WI38 (cell line): Measurements from ENCODE around the gene ACADS.
"Not testable (repeated sequence)": the region's sequence is repeated elsewhere in the genome, so short reads cannot be mapped to it uniquely, and the experiment has no call there.

Experiments used
- H3K4me3 ChIP-seq: 2 replicates; pipeline ENCODE4 v1.5.1; 2011; ENCODE audit warnings: low read depth, mild to moderate bottlenecking, control low read depth, low read length
- CTCF ChIP-seq: IDR thresholded peaks from 2 replicates; pipeline ENCODE4 v1.5.1; 2012; ENCODE audit warnings: low read depth, mild to moderate bottlenecking, control low read depth, low read length

ACADS gene

GRCh38 chr12:120726961-120727360, 1.3 kb downstream of the ACADS start:
- no peak overlapping the region for H3K4me3 ChIP-seq
- TF ChIP-seq CTCF: no peak

GRCh38 chr12:120732198-120732597, 6.6 kb downstream of the ACADS start:
- H3K4me3 ChIP-seq: not testable (repeated sequence)

- H3K4me3 ChIP-seq: no peak overlapping the region
- TF ChIP-seq CTCF: no peak
Measured at GRCh38 chr12:120733574-120733973, 7.9 kb downstream of the ACADS start.

- H3K4me3 ChIP-seq: no peak overlapping the region
- TF ChIP-seq CTCF: no peak
Measured at GRCh38 chr12:120734210-120734609, 8.6 kb downstream of the ACADS start.

GRCh38 chr12:120735181-120735580, 9.6 kb downstream of the ACADS start:
- TF ChIP-seq CTCF: no peak
- H3K4me3 ChIP-seq: no peak overlapping the region

GRCh38 chr12:120736404-120737331, 11.0 kb downstream of the ACADS start:
- TF ChIP-seq CTCF: no peak

GRCh38 chr12:120737557-120738251, 12.1 kb downstream of the ACADS start:
- TF ChIP-seq CTCF: no peak
- no peak overlapping the region for H3K4me3 ChIP-seq

More at GRCh38 chr12:120736404-120737331, 11.0 kb downstream of the ACADS start:
- H3K4me3 ChIP-seq: no peak overlapping the region
